Gastrocnemius medialis (tissue), 4 donors: ENCODE results near the gene CNPY2.

ENCODE experiments used
- POLR2A ChIP-seq, 2 donors: fragments of 450-650 bp; IDR thresholded peaks; one replicate each; pipeline ENCODE4 v1.6.1; 2017; ENCODE audit warnings: antibody characterized with exemption in 2 of 2, mild to moderate bottlenecking in 2 of 2, moderate library complexity in 2 of 2
- TF ChIP-seq, protein P1 (sequence below), 5 experiments: fragments of 450-650 bp in 3 of 5; fragments of 200-600 bp in 2 of 5; sonication (generic) in 2 of 5; IDR thresholded peaks in 4 of 5; conservative IDR thresholded peaks in 1 of 5; 1 replicate in 4 of 5; 2 replicates in 1 of 5; pipeline ENCODE4 v1.5.1; 2016 to 2019; ENCODE audit warnings: antibody characterized with exemption in 5 of 5, mild to moderate bottlenecking in 3 of 5, moderate library complexity in 3 of 5

GRCh38 chr12:56321027-56321426 is 5.2 kb upstream of the CNPY2 start:
- TF ChIP-seq POLR2A (IDR thresholded peaks at IDR 0.05) = no peak
- TF ChIP-seq, protein P1, sequence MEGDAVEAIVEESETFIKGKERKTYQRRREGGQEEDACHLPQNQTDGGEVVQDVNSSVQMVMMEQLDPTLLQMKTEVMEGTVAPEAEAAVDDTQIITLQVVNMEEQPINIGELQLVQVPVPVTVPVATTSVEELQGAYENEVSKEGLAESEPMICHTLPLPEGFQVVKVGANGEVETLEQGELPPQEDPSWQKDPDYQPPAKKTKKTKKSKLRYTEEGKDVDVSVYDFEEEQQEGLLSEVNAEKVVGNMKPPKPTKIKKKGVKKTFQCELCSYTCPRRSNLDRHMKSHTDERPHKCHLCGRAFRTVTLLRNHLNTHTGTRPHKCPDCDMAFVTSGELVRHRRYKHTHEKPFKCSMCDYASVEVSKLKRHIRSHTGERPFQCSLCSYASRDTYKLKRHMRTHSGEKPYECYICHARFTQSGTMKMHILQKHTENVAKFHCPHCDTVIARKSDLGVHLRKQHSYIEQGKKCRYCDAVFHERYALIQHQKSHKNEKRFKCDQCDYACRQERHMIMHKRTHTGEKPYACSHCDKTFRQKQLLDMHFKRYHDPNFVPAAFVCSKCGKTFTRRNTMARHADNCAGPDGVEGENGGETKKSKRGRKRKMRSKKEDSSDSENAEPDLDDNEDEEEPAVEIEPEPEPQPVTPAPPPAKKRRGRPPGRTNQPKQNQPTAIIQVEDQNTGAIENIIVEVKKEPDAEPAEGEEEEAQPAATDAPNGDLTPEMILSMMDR (IDR thresholded peaks at IDR 0.05 in 4 of 5, conservative IDR thresholded peaks at IDR 0.05 in 1 of 5) = no peak
